Adrenal gland (tissue), 5 donors: ENCODE data around the gene PRSS16.

Experiments used
- POLR2A ChIP-seq, 2 donors: fragments of 450-650 bp; IDR thresholded peaks; one replicate each; pipeline ENCODE4 v1.6.1; 2017; ENCODE audit warnings: antibody characterized with exemption in 2 of 2, mild to moderate bottlenecking in 2 of 2, moderate library complexity in 1 of 2
- TF ChIP-seq, protein P1 (sequence below), 6 experiments: fragments of 450-650 bp in 4 of 6; fragments of 200-600 bp in 2 of 6; sonication (generic) in 1 of 6; IDR thresholded peaks; 1 replicate in 5 of 6; 2 replicates in 1 of 6; pipeline versions ENCODE4 v1.5.1 to v1.8.0; 2016 to 2021; ENCODE audit warnings: antibody characterized with exemption in 6 of 6, mild to moderate bottlenecking in 2 of 6, moderate library complexity in 1 of 6
- donor health status: DM: no; HTN: no; CAD: no.

DNA sequence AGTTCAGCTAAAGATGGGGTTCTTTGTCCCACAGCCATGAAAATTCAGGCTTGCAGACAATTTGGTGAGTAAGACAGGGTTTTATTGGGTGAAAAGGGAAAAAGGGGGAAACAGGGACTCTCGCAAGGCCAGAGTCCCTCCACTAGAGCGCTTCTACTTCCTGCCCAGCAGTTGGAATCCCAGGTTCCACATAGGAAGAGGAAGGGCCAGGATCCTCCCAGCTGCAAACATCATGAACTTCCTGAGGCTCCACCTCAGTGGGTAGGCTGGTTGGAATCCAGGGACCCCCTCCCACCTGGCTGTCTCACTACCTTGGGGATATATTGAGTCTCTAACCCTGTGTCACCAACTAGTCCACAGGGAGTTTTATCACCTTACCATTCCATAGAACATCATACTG, 39.5 kb upstream of the PRSS16 start:
- TF ChIP-seq, protein P1, sequence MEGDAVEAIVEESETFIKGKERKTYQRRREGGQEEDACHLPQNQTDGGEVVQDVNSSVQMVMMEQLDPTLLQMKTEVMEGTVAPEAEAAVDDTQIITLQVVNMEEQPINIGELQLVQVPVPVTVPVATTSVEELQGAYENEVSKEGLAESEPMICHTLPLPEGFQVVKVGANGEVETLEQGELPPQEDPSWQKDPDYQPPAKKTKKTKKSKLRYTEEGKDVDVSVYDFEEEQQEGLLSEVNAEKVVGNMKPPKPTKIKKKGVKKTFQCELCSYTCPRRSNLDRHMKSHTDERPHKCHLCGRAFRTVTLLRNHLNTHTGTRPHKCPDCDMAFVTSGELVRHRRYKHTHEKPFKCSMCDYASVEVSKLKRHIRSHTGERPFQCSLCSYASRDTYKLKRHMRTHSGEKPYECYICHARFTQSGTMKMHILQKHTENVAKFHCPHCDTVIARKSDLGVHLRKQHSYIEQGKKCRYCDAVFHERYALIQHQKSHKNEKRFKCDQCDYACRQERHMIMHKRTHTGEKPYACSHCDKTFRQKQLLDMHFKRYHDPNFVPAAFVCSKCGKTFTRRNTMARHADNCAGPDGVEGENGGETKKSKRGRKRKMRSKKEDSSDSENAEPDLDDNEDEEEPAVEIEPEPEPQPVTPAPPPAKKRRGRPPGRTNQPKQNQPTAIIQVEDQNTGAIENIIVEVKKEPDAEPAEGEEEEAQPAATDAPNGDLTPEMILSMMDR (IDR thresholded peaks at IDR 0.05): no peak
- TF ChIP-seq POLR2A (IDR thresholded peaks at IDR 0.05): no peak
